Effector CD4-positive, alpha-beta T cell (primary cell): ENCODE measurements around the gene RADIL.
A peak's percentile ranks its signal among the peaks of the same experiment; 100 is the strongest.

ENCODE experiments used
- DNase-seq: peaks from one replicate; pipeline ENCODE4 v3.0.0-alpha.2; 2020

The RADIL gene

GRCh38 chr7:4789194-4790077 is 94.1 kb downstream of the RADIL start:
- no peak for DNase-seq

- no peak for DNase-seq
These were observed 94.8 kb downstream of the RADIL start for GRCh38 chr7:4788627-4789189.

GRCh38 chr7:4787947-4788626 is 95.4 kb downstream of the RADIL start:
- DNase-seq: no peak

- no peak for DNase-seq
These were observed 96.0 kb downstream of the RADIL start for GRCh38 chr7:4787541-4787940.

- DNase-seq: no peak
These were observed 97.5 kb downstream of the RADIL start for GRCh38 chr7:4786015-4786414.

GRCh38 chr7:4785371-4785770 is 98.1 kb downstream of the RADIL start:
- no peak for DNase-seq

- no peak for DNase-seq
These were observed 98.7 kb downstream of the RADIL start for GRCh38 chr7:4784799-4785198.

- DNase-seq: no peak
These were observed 99.7 kb downstream of the RADIL start for GRCh38 chr7:4783762-4784351.

- no peak for DNase-seq
These were observed 100.2 kb downstream of the RADIL start for GRCh38 chr7:4783292-4783652.

- no peak for DNase-seq
These were observed 100.9 kb downstream of the RADIL start for GRCh38 chr7:4782333-4783291.

GRCh38 chr7:4781366-4782069 is 102.0 kb downstream of the RADIL start:
- DNase-seq: no peak

- DNase-seq: no peak
These were observed 104.4 kb downstream of the RADIL start for GRCh38 chr7:4779118-4779517.

GRCh38 chr7:4775848-4776623 is 107.5 kb downstream of the RADIL start:
- peak; percentile 44 for DNase-seq

- DNase-seq: peak; percentile 96
These were observed 108.2 kb downstream of the RADIL start, which contains the start of gene AP5Z1 for GRCh38 chr7:4775250-4775847. Gene AP5Z1 (plus strand): TSS chr7:4775623. CDS start chr7:4775716, 93 bp downstream.

GRCh38 chr7:4774658-4775249 is 108.8 kb downstream of the RADIL start:
- DNase-seq: no peak

- no peak for DNase-seq
These were observed 109.5 kb downstream of the RADIL start for GRCh38 chr7:4774007-4774406.

- no peak for DNase-seq
These were observed 111.2 kb downstream of the RADIL start for GRCh38 chr7:4772306-4772705.

GRCh38 chr7:4771737-4772136 is 111.8 kb downstream of the RADIL start:
- no peak for DNase-seq

- DNase-seq: no peak
These were observed 112.6 kb downstream of the RADIL start for GRCh38 chr7:4770886-4771285.

- no peak for DNase-seq
These were observed 113.8 kb downstream of the RADIL start for GRCh38 chr7:4769761-4770160.
